ENCODE measurements around the gene MAP3K21. TPM values are rescaled to one million over a fixed set of nuclear protein-coding genes. Genes with fewer than 3 reads are reported as not detected.

The MAP3K21 gene
- total RNA-seq, 1 donor from 2014 or later: 0.67 TPM

DNA sequence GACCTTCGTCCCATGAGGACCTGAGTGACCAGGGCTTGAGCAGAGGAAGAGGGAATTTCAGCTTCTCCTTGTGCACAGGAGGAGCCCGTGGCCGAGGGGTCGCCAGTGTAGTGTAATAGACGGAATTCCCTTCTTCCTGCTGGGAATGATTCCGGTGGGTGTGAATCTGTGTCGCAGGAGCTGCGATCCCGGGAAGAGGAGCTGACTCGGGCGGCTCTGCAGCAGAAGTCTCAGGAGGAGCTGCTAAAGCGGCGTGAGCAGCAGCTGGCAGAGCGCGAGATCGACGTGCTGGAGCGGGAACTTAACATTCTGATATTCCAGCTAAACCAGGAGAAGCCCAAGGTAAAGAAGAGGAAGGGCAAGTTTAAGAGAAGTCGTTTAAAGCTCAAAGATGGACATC, 34.4 kb downstream of the MAP3K21 start:
- no peak for DNase-seq (ENCODE audit: low spot score)
- H3K4me3 Mint-ChIP-seq (ENCODE audit: unreplicated experiment): no peak overlapping the region

DNA sequence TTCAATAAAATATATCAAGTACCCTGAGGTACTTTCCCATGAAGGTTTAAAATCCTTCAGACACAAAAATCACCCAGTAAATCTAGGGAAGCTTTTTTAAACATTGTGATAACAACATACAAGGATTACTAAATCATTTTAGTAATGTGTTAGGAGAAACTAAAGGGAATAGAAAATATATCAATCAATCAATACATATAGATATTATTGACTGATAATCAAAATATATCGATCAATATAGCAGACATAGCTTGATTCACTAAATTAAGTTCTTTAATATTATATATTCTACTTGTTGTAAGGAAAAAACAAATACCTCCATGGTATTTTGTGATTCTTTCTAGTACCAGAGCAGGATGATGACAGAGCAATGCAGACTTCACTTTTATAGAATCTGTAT, 35.2 kb downstream of the MAP3K21 start:
- H3K27me3 Mint-ChIP-seq (ENCODE audit: unreplicated experiment): no peaks in the 10 kb centered on the region
- no peak for DNase-seq (ENCODE audit: low spot score)
- H3K4me3 Mint-ChIP-seq (ENCODE audit: unreplicated experiment): no peak overlapping the region
- TF ChIP-seq, protein P1, sequence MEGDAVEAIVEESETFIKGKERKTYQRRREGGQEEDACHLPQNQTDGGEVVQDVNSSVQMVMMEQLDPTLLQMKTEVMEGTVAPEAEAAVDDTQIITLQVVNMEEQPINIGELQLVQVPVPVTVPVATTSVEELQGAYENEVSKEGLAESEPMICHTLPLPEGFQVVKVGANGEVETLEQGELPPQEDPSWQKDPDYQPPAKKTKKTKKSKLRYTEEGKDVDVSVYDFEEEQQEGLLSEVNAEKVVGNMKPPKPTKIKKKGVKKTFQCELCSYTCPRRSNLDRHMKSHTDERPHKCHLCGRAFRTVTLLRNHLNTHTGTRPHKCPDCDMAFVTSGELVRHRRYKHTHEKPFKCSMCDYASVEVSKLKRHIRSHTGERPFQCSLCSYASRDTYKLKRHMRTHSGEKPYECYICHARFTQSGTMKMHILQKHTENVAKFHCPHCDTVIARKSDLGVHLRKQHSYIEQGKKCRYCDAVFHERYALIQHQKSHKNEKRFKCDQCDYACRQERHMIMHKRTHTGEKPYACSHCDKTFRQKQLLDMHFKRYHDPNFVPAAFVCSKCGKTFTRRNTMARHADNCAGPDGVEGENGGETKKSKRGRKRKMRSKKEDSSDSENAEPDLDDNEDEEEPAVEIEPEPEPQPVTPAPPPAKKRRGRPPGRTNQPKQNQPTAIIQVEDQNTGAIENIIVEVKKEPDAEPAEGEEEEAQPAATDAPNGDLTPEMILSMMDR (IDR thresholded peaks at IDR 0.05; ENCODE audit: unreplicated experiment): no peak
- H3K9me3 Mint-ChIP-seq (ENCODE audit: unreplicated experiment): no peaks in the 10 kb centered on the region
- no peak overlapping the region for H3K27ac Mint-ChIP-seq (ENCODE audit: unreplicated experiment)
- H3K4me1 Mint-ChIP-seq (ENCODE audit: unreplicated experiment): no peaks in the 10 kb centered on the region
- H3K36me3 Mint-ChIP-seq (ENCODE audit: low read depth, unreplicated experiment): no peaks in the 10 kb centered on the region

More for the DNA sequence above, 34.4 kb downstream of the MAP3K21 start:
- Mint-ChIP-seq H3K27ac (ENCODE audit: unreplicated experiment) (no peak overlapping the region), H3K27me3 (ENCODE audit: unreplicated experiment) (no peaks in the 10 kb centered on the region), H3K36me3 (ENCODE audit: low read depth, unreplicated experiment) (no peaks in the 10 kb centered on the region), H3K9me3 (ENCODE audit: unreplicated experiment) (no peaks in the 10 kb centered on the region), H3K4me1 (ENCODE audit: unreplicated experiment) (no peaks in the 10 kb centered on the region)
- TF ChIP-seq, protein P1 (IDR thresholded peaks at IDR 0.05; ENCODE audit: unreplicated experiment): no peak

DNA sequence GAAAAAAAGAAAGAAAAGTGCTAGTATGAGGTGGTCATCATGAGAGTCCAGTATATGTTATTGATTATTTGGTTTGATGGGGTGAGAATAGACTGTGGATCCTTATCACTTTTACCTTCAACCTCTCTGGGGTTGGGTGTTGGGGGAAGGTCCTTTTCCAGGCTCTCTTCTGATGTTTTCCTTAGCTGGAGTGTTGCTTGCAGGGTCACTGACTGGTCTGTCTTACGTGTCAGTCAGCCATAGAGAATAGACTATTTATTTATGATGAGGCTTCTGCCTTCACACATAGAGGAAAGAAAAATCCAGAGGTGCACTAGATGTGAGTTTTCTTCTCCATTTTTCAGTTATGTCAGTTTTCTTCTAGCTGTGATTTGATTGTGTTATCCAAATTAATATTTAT, 36.5 kb downstream of the MAP3K21 start:
- DNase-seq (ENCODE audit: low spot score): no peak
- no peaks in the 10 kb centered on the region for H3K9me3 Mint-ChIP-seq (ENCODE audit: unreplicated experiment)
- TF ChIP-seq, protein P1 (IDR thresholded peaks at IDR 0.05; ENCODE audit: unreplicated experiment): no peak
- no peak overlapping the region for H3K4me3 Mint-ChIP-seq (ENCODE audit: unreplicated experiment)
- H3K36me3 Mint-ChIP-seq (ENCODE audit: low read depth, unreplicated experiment): no peaks in the 10 kb centered on the region
- H3K27ac Mint-ChIP-seq (ENCODE audit: unreplicated experiment): no peak overlapping the region
- no peaks in the 10 kb centered on the region for H3K4me1 Mint-ChIP-seq (ENCODE audit: unreplicated experiment)
- no peaks in the 10 kb centered on the region for H3K27me3 Mint-ChIP-seq (ENCODE audit: unreplicated experiment)

DNA sequence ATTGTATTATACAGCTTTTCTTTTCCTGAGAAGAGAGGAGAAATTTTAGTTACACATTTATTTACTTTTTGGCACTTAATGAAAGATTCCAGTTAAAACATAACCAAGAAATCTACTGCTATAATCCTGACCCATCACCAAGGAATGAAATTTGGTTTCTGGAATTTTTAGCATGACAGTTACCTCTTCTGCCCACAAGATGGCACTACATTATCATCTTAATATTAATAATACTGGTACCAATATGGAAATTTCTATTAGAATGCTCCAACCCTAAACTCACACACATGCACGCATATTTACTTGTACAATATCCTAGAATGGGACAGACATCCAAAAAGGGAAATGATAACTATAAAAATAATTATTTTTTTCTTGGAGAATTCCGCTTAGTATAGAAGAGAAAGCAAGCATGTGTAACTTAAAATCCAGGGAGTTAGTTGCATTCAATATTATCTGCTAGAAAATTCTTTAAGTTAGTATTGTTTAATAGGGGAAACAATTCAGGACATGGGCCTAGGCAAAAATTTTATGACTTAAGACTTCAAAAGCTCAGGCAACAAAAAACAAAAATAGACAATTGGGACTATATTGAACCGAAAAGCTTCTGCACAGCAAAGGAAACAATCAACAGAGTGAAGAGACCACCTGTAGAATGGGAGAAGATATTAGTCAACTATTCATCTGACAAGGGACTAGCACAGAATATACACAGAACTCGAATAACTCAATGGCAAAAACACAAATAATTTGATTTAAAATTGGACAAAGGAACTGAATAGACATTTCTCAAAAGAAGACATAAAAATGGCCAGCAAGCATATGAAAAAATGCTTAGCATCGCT, 37.4 kb downstream of the MAP3K21 start:
- Mint-ChIP-seq H3K36me3 (ENCODE audit: low read depth, unreplicated experiment) (no peaks in the 10 kb centered on the region), H3K27ac (ENCODE audit: unreplicated experiment) (no peak overlapping the region), H3K9me3 (ENCODE audit: unreplicated experiment) (no peaks in the 10 kb centered on the region), H3K27me3 (ENCODE audit: unreplicated experiment) (peaks cover 2% of the 10 kb centered on the region), H3K4me3 (ENCODE audit: unreplicated experiment) (no peak overlapping the region), H3K4me1 (ENCODE audit: unreplicated experiment) (no peaks in the 10 kb centered on the region)
- TF ChIP-seq, protein P1 (IDR thresholded peaks at IDR 0.05; ENCODE audit: unreplicated experiment): peak; percentile 85
- DNase-seq (ENCODE audit: low spot score): no peak

DNA sequence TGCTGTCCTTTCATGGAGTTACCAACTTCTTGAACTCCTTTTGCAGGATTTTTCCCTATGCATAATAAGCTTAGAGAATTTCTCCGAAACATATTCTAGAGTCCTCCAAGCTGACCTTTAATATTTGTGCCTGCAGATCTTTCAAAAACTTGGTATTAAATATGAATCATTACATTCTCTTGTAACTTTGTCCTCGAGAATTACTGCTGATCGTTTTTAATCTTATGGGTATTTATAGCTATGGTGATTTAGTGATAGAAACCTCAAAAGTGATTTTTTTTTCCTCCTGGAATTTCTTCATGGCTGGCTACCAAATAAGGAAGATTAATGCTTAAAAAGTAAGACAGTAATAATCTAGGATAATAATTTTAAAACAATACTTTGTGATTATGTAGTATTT, 39.1 kb downstream of the MAP3K21 start:
- H3K36me3 Mint-ChIP-seq (ENCODE audit: low read depth, unreplicated experiment): no peaks in the 10 kb centered on the region
- H3K27me3 Mint-ChIP-seq (ENCODE audit: unreplicated experiment): peaks cover 2% of the 10 kb centered on the region
- no peaks in the 10 kb centered on the region for H3K9me3 Mint-ChIP-seq (ENCODE audit: unreplicated experiment)
- DNase-seq (ENCODE audit: low spot score): no peak
- H3K27ac Mint-ChIP-seq (ENCODE audit: unreplicated experiment): no peak overlapping the region
- H3K4me1 Mint-ChIP-seq (ENCODE audit: unreplicated experiment): no peaks in the 10 kb centered on the region
- TF ChIP-seq, protein P1 (IDR thresholded peaks at IDR 0.05; ENCODE audit: unreplicated experiment): no peak
- no peak overlapping the region for H3K4me3 Mint-ChIP-seq (ENCODE audit: unreplicated experiment)
